Memory B cell (primary cell): Measurements from ENCODE around the gene ZGLP1.
"Not testable (repeated sequence)": the region's sequence is repeated elsewhere in the genome, so short reads cannot be mapped to it uniquely, and the experiment has no call there.

ENCODE experiments used
- ATAC-seq: fragments of 150-1000 bp; cut with Tn5 transposase; 2 replicates; pipeline ENCODE4 v1.10.0; 2021; ENCODE audit warnings: low read depth, mild to moderate bottlenecking, moderate library complexity
- DNase-seq, 2 donors: peaks; one replicate each; pipeline ENCODE4 v3.0.0; 2022; ENCODE audit warnings: low spot score in 2 of 2
- H3K27ac Mint-ChIP-seq: one replicate; pipeline ENCODE4 v1.8.0; 2022; ENCODE audit warnings: mild to moderate bottlenecking, moderate library complexity, mixed read lengths
- H3K27me3 Mint-ChIP-seq: one replicate; pipeline ENCODE4 v1.8.0; 2022; ENCODE audit warnings: mixed read lengths
- H3K36me3 Mint-ChIP-seq: one replicate; pipeline ENCODE4 v1.8.0; 2022; ENCODE audit warnings: mild to moderate bottlenecking, mixed read lengths
- H3K4me1 Mint-ChIP-seq: one replicate; pipeline ENCODE4 v1.8.0; 2022; ENCODE audit warnings: mixed read lengths
- H3K4me3 Mint-ChIP-seq: one replicate; pipeline ENCODE4 v1.8.0; 2022; ENCODE audit warnings: mild to moderate bottlenecking, moderate library complexity, mixed read lengths
- H3K9me3 Mint-ChIP-seq: one replicate; pipeline ENCODE4 v1.8.0; 2022; ENCODE audit warnings: mixed read lengths

ZGLP1 gene

DNA sequence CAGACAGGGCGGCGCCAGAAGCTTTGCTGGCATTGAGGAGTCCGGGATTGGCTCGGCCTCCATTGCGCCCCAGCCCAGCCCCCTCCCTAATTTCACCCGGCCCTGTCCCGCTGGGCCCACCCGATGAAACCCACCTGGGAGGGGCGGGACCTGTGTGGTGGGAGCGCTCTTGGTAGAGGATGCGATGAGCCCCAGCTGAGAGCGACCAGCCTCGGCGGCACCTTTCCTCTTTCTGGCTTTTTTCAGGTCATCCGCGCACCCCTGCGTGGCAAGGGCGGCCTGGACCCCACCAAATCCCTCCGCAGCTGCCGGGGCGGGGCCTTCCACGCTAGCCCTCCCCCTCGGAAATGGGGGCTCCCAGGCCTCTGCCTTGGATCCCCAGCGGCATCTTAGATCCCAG lies at the start of gene ZGLP1:
TSS of gene ZGLP1 (minus strand) at position 393 of the 400 bp plus-strand sequence.
- Mint-ChIP-seq H3K27ac (no peak within 1 kb of the TSS), H3K9me3 (no peaks in the 10 kb centered on the region), H3K27me3 (no peaks in the 10 kb centered on the region), H3K36me3 (peaks cover 14% of the 10 kb centered on the region), H3K4me1 (peaks cover 3% of the 10 kb centered on the region), H3K4me3 (no peak within 1 kb of the TSS)
- no peak for ATAC-seq
- DNase-seq = no peak

DNA sequence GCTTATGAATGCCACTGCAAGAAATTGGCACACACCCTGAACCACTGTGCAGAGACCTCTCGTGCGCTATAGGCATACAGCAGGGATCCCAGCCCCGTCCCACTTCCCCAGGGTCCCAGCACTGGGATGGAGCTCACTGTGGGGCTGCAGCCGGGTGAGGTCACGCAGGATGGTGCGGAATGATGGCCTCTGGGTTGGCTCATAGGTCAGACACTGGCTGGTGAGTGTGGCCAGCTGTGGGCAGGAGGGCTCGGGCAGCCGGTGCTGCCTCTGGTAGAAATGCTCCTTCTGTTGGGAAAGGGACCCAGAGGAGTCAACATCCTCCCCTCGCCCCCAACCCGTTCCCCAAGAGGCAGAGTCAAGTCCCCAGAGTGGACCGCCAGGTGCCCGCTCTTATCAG lies 46.8 kb upstream of the ZGLP1 start:
- H3K27ac Mint-ChIP-seq = no peak overlapping the region
- peaks cover 37% of the 10 kb centered on the region for H3K36me3 Mint-ChIP-seq
- H3K9me3 Mint-ChIP-seq = no peaks in the 10 kb centered on the region
- ATAC-seq = no peak
- H3K4me3 Mint-ChIP-seq = no peak overlapping the region
- peaks cover 3% of the 10 kb centered on the region for H3K4me1 Mint-ChIP-seq
- H3K27me3 Mint-ChIP-seq = no peaks in the 10 kb centered on the region
- DNase-seq = no peak

DNA sequence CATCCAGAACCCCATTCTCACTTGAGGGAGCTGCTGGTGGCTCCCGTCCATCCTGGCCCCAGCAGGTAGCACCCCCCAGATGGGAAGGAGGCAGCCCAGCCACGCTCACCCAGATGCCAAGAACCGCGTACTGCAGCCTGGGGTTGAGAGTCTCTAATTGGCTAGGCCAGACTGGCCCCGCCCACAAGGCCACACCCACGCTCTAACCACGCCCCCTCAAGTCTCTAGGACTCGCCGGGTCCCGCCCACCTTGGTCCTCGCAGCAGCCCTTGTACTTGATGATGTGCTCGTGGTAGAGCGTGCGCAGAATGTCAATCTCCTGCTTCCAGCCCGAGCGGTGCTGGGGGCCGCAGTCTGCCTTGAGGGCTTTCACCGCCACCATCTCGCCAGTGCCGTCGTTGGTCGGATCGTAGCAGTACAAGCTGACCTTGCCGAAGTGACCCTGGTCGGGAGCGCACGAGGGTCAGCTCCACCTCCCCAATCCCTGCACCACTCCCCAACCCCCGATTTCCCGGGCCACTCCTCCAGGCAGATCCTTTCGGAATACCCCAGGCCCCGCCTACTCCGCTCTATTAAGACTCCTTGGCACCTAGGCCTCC lies 44.3 kb upstream of the ZGLP1 start:
- no peaks in the 10 kb centered on the region for H3K27me3 Mint-ChIP-seq
- no peaks in the 10 kb centered on the region for H3K9me3 Mint-ChIP-seq
- H3K4me1 Mint-ChIP-seq = no peaks in the 10 kb centered on the region
- ATAC-seq (peak; percentile 47), DNase-seq (no peak)
- H3K36me3 Mint-ChIP-seq = peaks cover 25% of the 10 kb centered on the region
- H3K4me3 Mint-ChIP-seq = no peak overlapping the region
- H3K27ac Mint-ChIP-seq = no peak overlapping the region

DNA sequence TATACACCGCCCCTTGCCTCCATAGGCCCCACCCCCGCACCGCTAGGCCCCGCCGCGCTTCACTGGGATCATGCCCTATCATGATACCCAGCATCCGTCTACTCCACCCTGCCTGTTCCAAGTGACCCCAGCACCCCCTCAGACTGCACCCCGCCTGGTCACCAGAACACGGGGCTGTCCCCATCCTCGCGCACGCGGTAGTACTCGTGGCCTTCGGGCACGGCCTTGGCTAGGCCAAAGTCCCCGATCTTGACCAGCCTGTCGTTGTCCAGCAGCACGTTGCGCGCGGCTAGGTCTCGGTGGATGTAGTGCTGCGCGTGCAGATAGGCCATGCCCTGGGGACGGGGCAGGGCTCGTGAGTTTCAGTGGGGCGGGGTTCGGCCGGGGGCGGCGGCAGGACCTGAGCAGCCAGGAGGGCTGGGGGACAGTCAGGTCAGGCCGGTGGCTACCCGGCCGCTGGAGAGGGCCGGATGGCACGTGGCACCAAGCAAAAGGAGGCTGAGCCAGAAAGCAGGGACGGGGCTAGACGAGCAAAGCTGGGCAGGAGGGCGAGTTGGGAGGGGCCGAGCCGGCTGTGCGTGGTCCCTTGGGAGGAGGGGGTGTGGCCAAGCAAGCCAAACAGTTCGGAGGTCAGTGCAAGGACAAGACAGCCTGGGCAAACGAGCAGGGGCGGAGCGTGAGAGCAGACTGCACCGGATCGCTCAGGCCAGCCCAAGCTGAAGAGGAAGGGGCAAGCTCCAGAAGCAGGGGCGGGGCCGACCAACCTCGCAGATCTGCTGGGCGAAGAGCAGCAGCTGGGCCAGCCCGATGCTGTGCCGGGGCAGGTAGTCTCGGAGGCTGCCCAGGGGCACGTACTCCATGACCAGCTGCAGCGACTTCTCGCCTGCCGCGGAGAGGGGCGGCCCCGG lies 43.4 kb upstream of the ZGLP1 start:
- no peak for DNase-seq
- Mint-ChIP-seq H3K36me3 (peaks cover 25% of the 10 kb centered on the region), H3K27ac (no peak overlapping the region), H3K9me3 (no peaks in the 10 kb centered on the region), H3K4me1 (no peaks in the 10 kb centered on the region), H3K4me3 (no peak overlapping the region), H3K27me3 (no peaks in the 10 kb centered on the region)
- ATAC-seq = no peak

DNA sequence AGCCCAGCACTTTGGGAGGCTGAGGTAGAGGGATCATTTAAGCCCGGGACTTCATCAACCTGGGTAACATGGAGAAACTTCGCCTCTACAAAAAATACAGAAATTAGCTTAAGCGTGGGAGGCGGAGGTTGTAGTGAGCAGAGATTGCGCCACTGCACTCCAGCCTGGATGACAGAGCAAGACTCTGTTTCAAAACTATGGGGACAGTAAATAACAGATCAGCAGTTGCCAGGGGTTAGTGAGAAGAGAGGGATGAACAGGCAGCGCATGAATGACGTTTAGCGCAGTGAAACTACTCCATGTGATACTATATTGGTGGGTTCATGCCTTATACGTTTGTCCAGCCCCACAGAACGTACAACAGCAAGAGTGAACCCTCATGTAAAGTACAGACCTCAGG lies 36.9 kb upstream of the ZGLP1 start:
- H3K36me3 Mint-ChIP-seq = peaks cover 2% of the 10 kb centered on the region
- H3K27me3 Mint-ChIP-seq = no peaks in the 10 kb centered on the region
- H3K4me3 Mint-ChIP-seq = no peak overlapping the region
- H3K9me3 Mint-ChIP-seq = no peaks in the 10 kb centered on the region
- H3K4me1 Mint-ChIP-seq = no peaks in the 10 kb centered on the region
- DNase-seq (no peak), ATAC-seq (no peak)
- no peak overlapping the region for H3K27ac Mint-ChIP-seq

DNA sequence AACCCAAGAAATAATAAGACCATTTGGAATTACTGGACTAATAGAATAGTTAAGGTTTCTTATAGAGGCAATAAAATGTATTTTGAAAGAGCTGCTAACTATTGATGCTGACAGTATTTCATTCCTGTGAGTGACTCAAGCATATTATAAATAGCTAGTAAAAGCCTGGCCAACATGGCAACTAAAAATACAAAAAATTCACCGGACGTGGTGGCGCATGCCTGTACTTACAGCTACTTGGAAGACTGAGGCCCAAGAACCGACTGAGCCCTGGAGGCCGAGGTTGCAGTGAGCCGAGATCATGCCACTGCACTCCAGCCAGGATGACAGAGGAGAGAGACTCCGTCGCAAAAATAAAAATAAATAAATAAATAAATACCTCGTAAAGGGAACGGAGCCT lies 35.2 kb upstream of the ZGLP1 start:
- Mint-ChIP-seq H3K27me3 (no peaks in the 10 kb centered on the region), H3K36me3 (peaks cover under 1% of the 10 kb centered on the region), H3K27ac (no peak overlapping the region), H3K9me3 (no peaks in the 10 kb centered on the region), H3K4me3 (no peak overlapping the region), H3K4me1 (peaks cover 2% of the 10 kb centered on the region)
- DNase-seq = no peak
- no peak for ATAC-seq

DNA sequence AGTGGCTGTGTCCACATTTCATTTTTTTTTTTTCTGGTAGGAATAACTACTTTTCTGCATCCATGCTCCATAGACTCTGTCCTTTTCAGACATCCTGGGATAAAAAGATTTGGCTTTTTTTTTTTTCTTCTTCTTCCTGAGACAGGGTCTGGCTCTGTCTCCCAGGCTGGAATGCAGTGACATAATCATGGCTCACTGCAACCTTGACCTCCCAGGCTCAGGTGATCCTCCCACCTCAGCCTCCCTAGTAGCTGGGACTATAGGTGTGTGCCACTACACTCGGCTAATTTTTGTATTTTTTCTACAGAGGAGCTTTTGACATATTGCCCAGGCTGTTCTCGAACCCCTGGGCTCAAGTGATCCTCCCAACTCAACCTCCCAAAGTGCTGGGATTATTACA lies 33.9 kb upstream of the ZGLP1 start:
- Mint-ChIP-seq H3K4me3 (no peak overlapping the region), H3K27me3 (no peaks in the 10 kb centered on the region), H3K9me3 (no peaks in the 10 kb centered on the region), H3K4me1 (peaks cover 9% of the 10 kb centered on the region), H3K27ac (no peak overlapping the region), H3K36me3 (no peaks in the 10 kb centered on the region)
- DNase-seq (no peak), ATAC-seq (no peak)

DNA sequence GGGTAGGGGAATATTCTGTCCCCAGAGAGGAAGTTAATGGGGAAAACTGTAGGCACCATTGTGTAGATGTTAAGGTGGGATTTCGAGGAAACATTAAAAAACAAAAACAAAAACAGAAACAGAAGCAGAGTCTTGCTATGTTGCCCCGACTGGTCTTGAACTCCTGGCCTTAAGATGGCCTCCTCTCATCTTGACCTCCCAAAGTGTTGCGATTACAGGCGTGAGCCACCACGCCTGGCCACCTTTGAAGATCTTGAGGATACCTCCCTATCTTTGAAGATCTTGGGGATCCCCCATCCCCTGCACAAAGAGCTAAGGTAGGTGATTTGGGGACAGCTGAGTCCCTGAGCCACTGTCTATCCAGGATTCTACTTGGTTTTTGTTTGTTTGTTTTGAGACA lies 30.4 kb upstream of the ZGLP1 start:
- DNase-seq = no peak
- Mint-ChIP-seq H3K36me3 (peaks cover 2% of the 10 kb centered on the region), H3K4me1 (peaks cover 14% of the 10 kb centered on the region)

DNA sequence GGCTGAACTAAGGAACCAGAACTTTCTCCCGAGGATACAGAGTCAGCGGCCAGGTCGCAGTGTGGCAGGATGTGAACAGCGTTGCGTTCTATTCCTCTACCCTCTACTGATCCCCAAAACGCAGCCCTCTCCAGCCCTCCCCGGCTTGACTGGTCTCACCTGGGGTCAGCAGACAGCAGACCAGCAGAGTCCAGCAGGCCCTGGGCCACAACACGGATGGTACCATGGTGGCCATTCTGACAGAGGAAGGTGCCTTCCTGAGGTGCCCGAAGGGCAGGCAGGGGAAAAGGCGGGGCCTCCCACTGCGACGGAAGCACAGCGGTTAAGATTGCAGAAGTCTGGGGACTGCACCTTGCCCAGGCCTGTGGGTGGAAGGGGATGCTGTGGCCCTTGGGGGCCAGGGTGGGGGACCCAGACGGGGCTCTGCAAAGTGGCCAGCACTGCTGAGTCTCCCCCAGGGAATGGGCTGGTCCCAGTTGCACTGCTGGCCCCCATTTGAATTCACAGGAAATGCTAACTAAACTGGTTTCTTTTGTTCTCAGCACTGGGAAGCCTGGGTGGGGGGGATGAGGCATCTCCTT lies 29.9 kb upstream of the ZGLP1 start, which contains the start of gene ICAM3:
TSS of gene ICAM3 (minus strand) at position 245 of the 581 bp plus-strand sequence. CDS start at position 235, 10 bp downstream.
- ATAC-seq = peak; percentile 100
- Mint-ChIP-seq H3K9me3 (no peaks in the 10 kb centered on the region), H3K27ac (peak within 1 kb of the TSS; percentile 92), H3K36me3 (peaks cover 2% of the 10 kb centered on the region), H3K4me1 (peaks cover 14% of the 10 kb centered on the region), H3K27me3 (no peaks in the 10 kb centered on the region), H3K4me3 (peak within 1 kb of the TSS; percentile 97)
- DNase-seq = peak; percentile 51 to 62

More for the DNA sequence above, 30.4 kb upstream of the ZGLP1 start:
- Mint-ChIP-seq H3K9me3 (no peaks in the 10 kb centered on the region), H3K4me3 (peak overlapping the region; percentile 97), H3K27ac (peak overlapping the region; percentile 92), H3K27me3 (no peaks in the 10 kb centered on the region)
- ATAC-seq = no peak

DNA sequence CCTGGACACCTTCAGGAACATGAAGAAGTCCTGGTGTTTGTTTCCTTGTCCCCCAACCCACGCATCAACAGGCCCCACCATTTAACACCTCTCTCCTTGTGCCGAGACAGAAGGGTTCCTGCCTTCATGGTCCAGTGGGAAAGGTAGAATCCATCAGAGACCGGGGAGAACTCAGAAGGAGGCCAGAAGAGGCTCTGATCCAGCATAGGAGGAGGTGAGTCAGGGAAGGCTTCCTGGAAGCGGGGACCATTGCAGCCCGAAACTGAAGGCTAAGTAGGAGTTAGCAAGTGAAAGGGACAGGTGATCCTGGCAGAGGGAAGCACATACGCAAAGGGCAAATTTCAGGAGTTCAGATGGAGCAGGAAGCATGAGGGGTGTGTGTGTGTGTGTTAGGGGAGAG lies 29.3 kb upstream of the ZGLP1 start:
- Mint-ChIP-seq H3K9me3 (no peaks in the 10 kb centered on the region), H3K4me3 (peak overlapping the region; percentile 97), H3K4me1 (peaks cover 14% of the 10 kb centered on the region), H3K36me3 (peaks cover 2% of the 10 kb centered on the region), H3K27ac (peak overlapping the region; percentile 92), H3K27me3 (no peaks in the 10 kb centered on the region)
- DNase-seq (no peak), ATAC-seq (peak; percentile 1)

DNA sequence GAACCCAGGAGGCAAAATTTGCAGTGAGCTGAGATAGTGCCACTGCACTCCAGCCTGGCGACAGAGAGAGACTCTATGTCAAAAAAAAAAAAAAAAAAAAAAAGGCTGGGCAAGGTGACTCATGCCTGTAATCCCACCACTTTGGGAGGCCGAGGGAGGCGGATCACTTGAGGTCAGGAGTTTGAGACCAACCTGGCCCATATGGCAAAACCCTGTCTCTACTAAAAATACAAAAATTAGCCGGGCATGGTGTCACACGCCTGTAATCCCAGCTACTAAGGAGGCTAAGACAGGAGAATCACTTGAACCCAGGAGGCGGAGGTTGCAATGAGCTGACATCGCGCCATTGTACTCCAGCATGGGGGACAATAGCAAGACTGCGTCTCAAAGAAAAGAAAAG lies 27.1 kb upstream of the ZGLP1 start:
- ATAC-seq, H3K9me3 Mint-ChIP-seq, H3K4me3 Mint-ChIP-seq, H3K27me3 Mint-ChIP-seq, H3K27ac Mint-ChIP-seq, DNase-seq, H3K36me3 Mint-ChIP-seq: not testable (repeated sequence)
- peaks cover 22% of the 10 kb centered on the region for H3K4me1 Mint-ChIP-seq

DNA sequence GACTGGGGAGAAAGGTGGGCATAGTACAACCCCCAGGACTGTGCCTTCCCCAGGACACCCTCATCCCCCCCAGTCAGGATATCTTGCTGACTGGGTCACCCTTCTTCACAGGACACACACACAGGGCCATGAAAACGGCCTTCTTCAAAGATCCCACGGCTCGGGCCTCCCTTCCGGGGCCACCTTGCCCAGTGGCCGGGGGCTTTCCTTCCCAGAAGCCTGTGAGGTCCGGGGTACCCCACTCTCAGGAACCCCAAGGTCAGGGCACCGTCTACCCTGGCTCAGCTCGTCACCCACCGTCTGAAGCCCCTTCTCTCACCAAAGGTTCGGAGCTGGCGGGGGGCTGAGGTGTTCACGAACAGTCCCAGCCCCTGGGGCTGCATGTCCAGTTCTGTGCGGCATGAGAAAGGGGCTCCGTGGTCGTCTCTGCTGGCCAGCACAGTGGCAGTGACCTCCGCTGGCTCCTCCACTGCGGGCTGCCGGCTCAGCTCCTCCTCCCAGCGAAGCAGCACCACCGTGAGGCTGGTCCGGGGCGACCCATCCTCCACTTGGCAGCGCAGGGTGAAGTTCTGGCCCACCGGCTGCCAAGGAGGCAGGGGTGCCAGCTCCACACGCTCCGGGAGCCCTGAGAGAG lies 25.9 kb upstream of the ZGLP1 start:
- H3K36me3 Mint-ChIP-seq = peaks cover 2% of the 10 kb centered on the region
- no peaks in the 10 kb centered on the region for H3K9me3 Mint-ChIP-seq
- no peak overlapping the region for H3K27ac Mint-ChIP-seq
- DNase-seq (no peak), ATAC-seq (no peak)
- H3K4me1 Mint-ChIP-seq = peaks cover 19% of the 10 kb centered on the region
- no peaks in the 10 kb centered on the region for H3K27me3 Mint-ChIP-seq
- peak overlapping the region; percentile 58 for H3K4me3 Mint-ChIP-seq

DNA sequence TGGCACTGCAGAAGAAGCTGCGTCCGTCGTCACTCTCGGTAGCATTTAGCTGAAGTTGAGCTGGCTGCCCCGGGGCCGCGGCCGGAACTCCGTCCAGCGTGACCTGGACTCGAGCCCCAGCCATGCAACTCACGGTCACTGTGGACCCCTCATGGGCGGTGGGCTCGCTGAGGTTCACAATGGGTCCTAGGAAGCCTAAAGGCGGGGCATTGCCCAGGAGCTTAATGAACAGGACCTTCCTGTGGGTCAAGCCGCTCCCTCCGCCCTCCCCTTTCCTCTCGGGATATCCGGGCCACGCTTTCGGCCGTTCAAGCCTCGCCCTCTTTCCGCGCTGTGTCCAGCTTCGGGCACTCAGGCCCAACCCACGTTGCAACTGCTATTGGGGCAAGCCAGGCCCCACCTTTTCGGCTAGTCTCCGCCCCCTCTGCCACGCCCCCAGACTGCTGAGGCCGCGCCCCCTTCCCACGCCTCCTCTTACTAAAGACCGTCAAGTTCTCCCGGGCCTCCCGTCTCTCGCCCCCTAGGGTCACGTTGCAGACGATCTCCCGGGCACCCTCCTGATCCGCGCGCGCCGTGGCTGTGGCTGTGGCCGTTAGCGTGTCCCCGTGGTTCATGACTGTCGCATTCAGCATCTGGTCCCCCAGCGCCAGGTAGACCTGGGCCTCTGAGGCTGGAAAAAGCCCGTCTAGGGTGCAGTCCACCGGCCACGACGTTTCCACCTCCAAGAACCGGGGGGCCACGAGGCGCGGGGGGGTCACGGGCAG lies 25.2 kb upstream of the ZGLP1 start:
- ATAC-seq = no peak
- peaks cover 19% of the 10 kb centered on the region for H3K4me1 Mint-ChIP-seq
- H3K36me3 Mint-ChIP-seq = peaks cover 2% of the 10 kb centered on the region
- H3K27me3 Mint-ChIP-seq = no peaks in the 10 kb centered on the region
- peak overlapping the region; percentile 32 for H3K4me3 Mint-ChIP-seq
- no peaks in the 10 kb centered on the region for H3K9me3 Mint-ChIP-seq
- no peak for DNase-seq
- peak overlapping the region; percentile 94 for H3K27ac Mint-ChIP-seq
